Measurements from ENCODE around the gene GALNT6. TPM values are rescaled to one million over a fixed set of nuclear protein-coding genes. Genes with fewer than 3 reads are reported as not detected.
"Not testable (repeated sequence)": the region's sequence is repeated elsewhere in the genome, so short reads cannot be mapped to it uniquely, and the experiment has no call there.

GALNT6 gene
- total RNA-seq, 3 donors from 2014 or later: 10.8 to 16.9 (median 11.9) TPM

GRCh38 chr12:51322452-51322851 is 68.8 kb downstream of the GALNT6 start:
- ATAC-seq (peak; percentile 28 to 34), DNase-seq (no peak)
- no peaks in the 10 kb centered on the region for H3K27me3 Mint-ChIP-seq (ENCODE audit: low read depth)
- peak overlapping the region; percentile 87 for H3K4me3 Mint-ChIP-seq
- H3K4me1 Mint-ChIP-seq (ENCODE audit: low read depth): peaks cover 82% of the 10 kb centered on the region
- peaks cover 13% of the 10 kb centered on the region for H3K36me3 Mint-ChIP-seq (ENCODE audit: insufficient read depth)
- H3K9me3 Mint-ChIP-seq: no peaks in the 10 kb centered on the region

GRCh38 chr12:51321882-51322281 is 69.3 kb downstream of the GALNT6 start:
- no peak for DNase-seq
- no peak for ATAC-seq
- H3K27me3 Mint-ChIP-seq (ENCODE audit: low read depth): no peaks in the 10 kb centered on the region
- peaks cover 13% of the 10 kb centered on the region for H3K36me3 Mint-ChIP-seq (ENCODE audit: insufficient read depth)
- H3K4me1 Mint-ChIP-seq (ENCODE audit: low read depth): peaks cover 80% of the 10 kb centered on the region
- H3K4me3 Mint-ChIP-seq: peak overlapping the region; percentile 74
- H3K9me3 Mint-ChIP-seq: no peaks in the 10 kb centered on the region

GRCh38 chr12:51320695-51321320 is 70.4 kb downstream of the GALNT6 start:
- DNase-seq (no peak), ATAC-seq (no peak)
- Mint-ChIP-seq H3K4me1 (ENCODE audit: low read depth) (peaks cover 79% of the 10 kb centered on the region), H3K36me3 (ENCODE audit: insufficient read depth) (peaks cover 15% of the 10 kb centered on the region), H3K27me3 (ENCODE audit: low read depth) (no peaks in the 10 kb centered on the region), H3K4me3 (peak overlapping the region; percentile 74), H3K9me3 (no peaks in the 10 kb centered on the region)

- H3K4me3 Mint-ChIP-seq: peak overlapping the region; percentile 74
- DNase-seq (no peak), ATAC-seq (no peak)
- no peaks in the 10 kb centered on the region for H3K9me3 Mint-ChIP-seq
- peaks cover 15% of the 10 kb centered on the region for H3K36me3 Mint-ChIP-seq (ENCODE audit: insufficient read depth)
- H3K27me3 Mint-ChIP-seq (ENCODE audit: low read depth): no peaks in the 10 kb centered on the region
- H3K4me1 Mint-ChIP-seq (ENCODE audit: low read depth): peaks cover 81% of the 10 kb centered on the region
Measured at GRCh38 chr12:51320311-51320694, 70.9 kb downstream of the GALNT6 start.

- Mint-ChIP-seq H3K4me3 (peak overlapping the region; percentile 62), H3K27me3 (ENCODE audit: low read depth) (no peaks in the 10 kb centered on the region), H3K36me3 (ENCODE audit: insufficient read depth) (peaks cover 15% of the 10 kb centered on the region), H3K4me1 (ENCODE audit: low read depth) (peaks cover 74% of the 10 kb centered on the region), H3K9me3 (no peaks in the 10 kb centered on the region)
- ATAC-seq: peak; percentile 19 to 34
- no peak for DNase-seq
Measured at GRCh38 chr12:51318846-51319599, 72.2 kb downstream of the GALNT6 start.

GRCh38 chr12:51318057-51318806 is 73.0 kb downstream of the GALNT6 start:
- H3K27me3 Mint-ChIP-seq (ENCODE audit: low read depth); DNase-seq; H3K4me3 Mint-ChIP-seq; H3K9me3 Mint-ChIP-seq: not testable (repeated sequence)
- Mint-ChIP-seq H3K4me1 (ENCODE audit: low read depth) (peaks cover 74% of the 10 kb centered on the region), H3K36me3 (ENCODE audit: insufficient read depth) (peaks cover 15% of the 10 kb centered on the region)
- peak in 1 of 2 donors; percentile 24 for ATAC-seq

GRCh38 chr12:51311389-51311788 is 79.8 kb downstream of the GALNT6 start:
- no peak overlapping the region for H3K4me3 Mint-ChIP-seq
- H3K9me3 Mint-ChIP-seq: no peaks in the 10 kb centered on the region

GRCh38 chr12:51307655-51308593 is 83.3 kb downstream of the GALNT6 start:
- ATAC-seq: no peak
- DNase-seq: no peak
- Mint-ChIP-seq H3K36me3 (ENCODE audit: insufficient read depth) (peaks cover 29% of the 10 kb centered on the region), H3K27me3 (ENCODE audit: low read depth) (no peaks in the 10 kb centered on the region), H3K4me3 (no peak overlapping the region), H3K9me3 (no peaks in the 10 kb centered on the region), H3K4me1 (ENCODE audit: low read depth) (peaks cover 64% of the 10 kb centered on the region)

More at GRCh38 chr12:51311389-51311788, 79.8 kb downstream of the GALNT6 start:
- DNase-seq (no peak), ATAC-seq (no peak)
- Mint-ChIP-seq H3K4me1 (ENCODE audit: low read depth) (peaks cover 66% of the 10 kb centered on the region), H3K36me3 (ENCODE audit: insufficient read depth) (peaks cover 20% of the 10 kb centered on the region), H3K27me3 (ENCODE audit: low read depth) (no peaks in the 10 kb centered on the region)

GRCh38 chr12:51306507-51306906 is 84.7 kb downstream of the GALNT6 start:
- no peaks in the 10 kb centered on the region for H3K9me3 Mint-ChIP-seq
- H3K36me3 Mint-ChIP-seq (ENCODE audit: insufficient read depth): peaks cover 30% of the 10 kb centered on the region
- ATAC-seq (no peak), DNase-seq (no peak)
- H3K4me1 Mint-ChIP-seq (ENCODE audit: low read depth): peaks cover 57% of the 10 kb centered on the region
- H3K4me3 Mint-ChIP-seq: no peak overlapping the region
- no peaks in the 10 kb centered on the region for H3K27me3 Mint-ChIP-seq (ENCODE audit: low read depth)

Other genes starting within 250 kb of the GALNT6 start
- gene TFCP2, start 218.3 kb downstream of the GALNT6 start, total RNA-seq: 10 to 100 TPM; 32.9 to 33.7 (median 33.1) TPM
- gene POU6F1, start 173.3 kb downstream of the GALNT6 start, total RNA-seq: 1 to 10 TPM; 4.1 to 8.5 (median 7.2) TPM
- gene DAZAP2, start 152.6 kb downstream of the GALNT6 start, total RNA-seq: 100 to 1,000 TPM; 143 to 145 (median 145) TPM
- gene SMAGP, start 121.0 kb downstream of the GALNT6 start, total RNA-seq: under 1 TPM; 0.76 to 0.87 (median 0.79) TPM
- 10 to 100 TPM; 14.7 to 20.9 (median 16.4) TPM for gene BIN2, start 67.2 kb downstream of the GALNT6 start, total RNA-seq
- not detected for gene CELA1, start 44.7 kb downstream of the GALNT6 start, total RNA-seq
- 1 to 10 TPM in 2 of 3 donors, under 1 TPM in 1; 0.82 to 2.9 (median 1.1) TPM for gene SLC4A8, start 33.4 kb upstream of the GALNT6 start, total RNA-seq
- under 1 TPM; 0.23 to 0.46 (median 0.45) TPM for gene SCN8A, start 199.8 kb upstream of the GALNT6 start, total RNA-seq